Anterior cingulate cortex (tissue), 58 donors: ENCODE data around the gene UROC1.

Source experiments
- DNase-seq, 58 donors: peaks; one replicate each; lab custom pipeline; 2025; lab: John Stamatoyannopoulos, UW

UROC1 gene

DNA sequence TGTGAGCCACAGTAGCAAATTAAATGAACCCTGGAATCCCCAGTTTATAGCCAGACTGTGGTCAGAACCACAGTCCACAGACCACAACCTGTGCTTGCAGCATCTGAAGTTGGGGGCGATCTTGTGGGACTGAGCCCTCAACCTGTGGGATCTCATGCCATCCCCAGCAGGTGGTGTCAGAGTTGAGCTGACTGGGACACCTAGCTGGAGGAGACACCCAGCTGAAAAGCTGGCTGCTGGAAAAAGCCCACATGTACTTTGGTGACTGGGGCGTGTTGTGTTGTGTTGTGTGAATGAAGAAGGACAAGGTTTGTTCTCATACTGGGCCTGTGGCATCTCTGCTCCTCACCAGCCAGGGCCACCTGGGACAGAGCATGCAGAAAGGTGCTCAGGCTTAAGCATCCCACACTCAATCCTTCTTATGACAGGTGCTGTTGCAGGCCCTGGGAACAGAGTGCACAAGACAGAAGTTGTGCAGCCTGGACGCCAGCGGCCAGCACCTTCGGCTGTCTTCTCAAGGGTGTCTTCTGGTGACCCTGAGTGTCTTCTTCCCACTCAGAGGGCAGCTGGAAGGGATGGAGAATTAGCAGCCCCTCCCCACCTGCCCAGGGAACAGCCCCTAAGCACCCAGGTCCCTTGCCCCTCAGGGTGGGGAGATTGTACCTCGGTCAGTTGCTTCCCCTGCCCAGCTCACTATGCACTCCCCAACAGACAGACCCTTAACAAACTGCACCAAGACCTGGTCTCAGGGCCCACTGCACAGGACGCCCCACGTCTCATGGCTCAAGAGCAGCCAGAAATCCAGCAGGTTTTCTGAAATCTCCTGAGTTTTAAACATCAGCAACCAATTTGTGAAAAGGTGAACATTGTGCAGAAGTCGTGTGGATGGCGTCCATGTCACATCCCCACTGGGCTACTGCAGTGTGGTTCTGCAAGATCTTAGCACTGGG is 2.2 kb upstream of the UROC1 start:
- DNase-seq, result no peak

DNA sequence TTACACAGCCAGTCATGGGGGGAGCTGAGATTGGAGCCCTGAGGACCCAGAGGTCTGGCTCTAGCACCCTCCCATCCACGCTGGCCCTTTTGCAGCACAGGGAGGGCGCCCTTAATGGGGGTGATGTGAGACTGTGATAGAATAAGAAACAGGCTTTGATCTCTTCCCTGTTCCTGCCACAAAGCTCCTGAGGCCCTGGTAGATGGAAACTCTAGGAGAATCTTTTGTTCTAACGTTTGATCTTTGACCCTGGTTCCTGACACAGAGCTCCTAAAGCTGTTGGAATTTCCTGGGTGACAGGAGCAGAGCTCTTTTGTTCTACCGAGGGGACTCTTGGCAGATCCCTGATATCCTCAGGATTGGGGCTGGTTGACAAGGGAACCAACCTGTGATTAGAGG is 1.2 kb upstream of the UROC1 start:
- no peak for DNase-seq

DNA sequence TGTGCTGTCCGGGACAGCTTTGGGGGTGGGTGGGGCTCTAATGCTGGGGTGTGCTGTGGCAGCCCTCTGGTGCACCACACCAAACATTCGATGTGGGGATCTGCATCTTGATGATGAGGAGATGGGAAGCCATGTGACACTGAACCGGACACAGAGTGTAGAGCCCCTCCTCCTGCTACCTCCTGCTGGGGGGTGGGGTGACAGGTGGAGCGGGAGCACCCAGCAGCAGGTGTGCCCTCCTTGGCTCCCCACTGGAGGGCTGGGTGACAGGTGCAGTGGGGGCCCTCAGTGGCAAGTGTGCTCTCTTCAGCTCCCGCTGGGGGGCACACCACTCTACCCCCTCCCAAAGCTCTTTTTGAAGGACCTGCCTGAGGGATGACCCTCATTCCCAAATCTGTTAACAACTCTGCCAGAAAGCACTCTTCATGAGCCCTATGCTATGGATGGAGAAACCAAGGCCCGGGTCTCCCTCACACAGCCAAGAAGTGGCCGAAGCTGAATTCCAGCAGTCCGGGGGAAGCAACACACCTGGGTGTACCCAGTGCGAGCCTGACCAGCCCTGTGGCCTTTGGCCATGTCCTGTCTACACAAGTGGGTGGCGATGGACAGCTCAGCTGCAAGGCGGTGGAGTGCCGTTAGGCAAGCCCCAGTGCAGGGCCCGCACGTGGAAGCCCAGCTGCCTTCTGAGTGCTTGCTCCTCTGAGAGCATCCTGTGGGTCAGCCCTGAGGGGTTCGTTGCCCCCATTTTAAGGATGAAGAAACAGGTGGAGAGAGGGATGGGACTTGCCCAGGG is 609 bp upstream of the UROC1 start:
- no peak for DNase-seq

DNA sequence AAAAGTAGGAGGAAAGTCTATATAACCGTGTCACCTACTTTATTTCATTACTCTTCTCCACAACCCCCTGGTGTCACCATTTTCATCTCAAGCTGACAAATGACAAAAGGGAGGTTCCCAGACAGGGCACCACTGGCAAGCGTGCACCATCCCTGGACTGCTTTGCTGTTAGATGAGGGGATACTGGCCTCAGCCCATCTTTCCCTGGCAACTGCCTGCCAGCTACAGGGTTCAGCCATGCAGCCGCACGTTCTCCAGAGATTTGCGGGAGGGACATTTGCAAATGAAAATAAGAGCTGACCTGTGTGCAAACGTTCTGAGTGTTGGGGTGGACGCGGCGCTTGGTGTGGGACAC is 660 bp downstream of the UROC1 start:
- DNase-seq, result no peak

DNA sequence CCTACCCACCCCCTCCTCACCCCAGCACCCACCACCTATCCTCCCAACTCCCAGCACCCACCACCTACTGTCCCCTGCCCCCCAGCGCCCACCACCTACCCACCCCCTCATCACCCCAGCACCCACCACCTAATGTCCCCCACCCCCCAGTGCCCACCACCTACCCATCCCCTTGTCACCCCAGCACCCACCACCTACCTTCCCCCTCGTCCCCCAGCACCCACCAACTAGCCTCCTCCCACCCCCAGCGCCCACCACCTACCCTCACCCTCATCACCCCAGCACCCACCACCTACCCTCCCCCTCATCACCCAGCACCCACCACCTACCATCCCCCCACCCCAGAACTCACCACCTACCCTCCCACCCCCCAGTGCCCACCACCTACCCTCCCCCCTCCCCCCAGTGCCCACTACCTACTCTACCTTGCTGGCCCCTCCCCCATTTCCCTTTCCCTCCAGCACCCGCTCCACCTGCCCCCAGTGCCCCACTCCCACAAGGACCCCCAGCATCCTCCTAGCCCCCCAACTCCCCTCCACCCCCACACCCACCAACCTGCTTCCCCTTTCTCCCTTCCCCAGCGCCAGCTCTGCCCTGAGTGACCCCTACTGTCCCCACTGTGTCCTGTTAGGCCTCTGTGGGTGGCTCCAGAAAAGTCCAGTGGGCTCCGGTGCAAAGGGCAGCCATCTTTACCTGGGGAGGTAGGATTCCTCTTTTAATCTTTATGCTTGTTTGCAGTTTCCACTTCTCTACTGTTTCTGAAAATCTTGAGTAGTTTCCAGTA is 1.2 kb downstream of the UROC1 start:
- DNase-seq, result no peak

DNA sequence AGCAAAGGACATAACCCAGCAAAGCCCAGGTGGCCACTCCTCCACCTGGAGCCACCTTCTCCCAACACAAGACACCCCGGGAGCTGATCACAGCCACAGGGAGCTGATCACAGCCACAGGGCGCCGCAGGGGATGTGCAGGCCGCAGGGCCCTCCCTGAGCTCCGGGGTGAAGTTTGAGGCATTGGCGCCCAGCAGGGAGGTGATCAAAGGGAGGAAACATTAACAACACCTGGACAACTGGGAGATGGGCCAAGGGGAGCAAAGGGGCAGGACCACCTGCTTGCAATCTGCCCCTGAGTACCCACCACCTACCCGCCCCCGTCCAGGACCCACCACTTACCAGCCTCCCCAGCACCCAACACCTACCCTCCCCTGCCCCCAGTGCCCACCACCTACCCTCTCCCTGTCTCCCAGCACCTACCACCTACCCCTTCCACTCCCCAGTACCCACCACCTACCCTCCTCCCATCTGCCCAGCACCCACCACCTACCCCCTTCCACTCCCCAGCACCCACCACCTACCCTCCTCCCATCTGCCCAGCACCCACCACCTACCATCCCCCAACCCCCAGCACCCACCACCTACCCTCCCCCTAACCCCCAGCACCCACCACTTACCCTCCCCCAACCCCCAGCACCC is 2.4 kb downstream of the UROC1 start:
- no peak for DNase-seq

DNA sequence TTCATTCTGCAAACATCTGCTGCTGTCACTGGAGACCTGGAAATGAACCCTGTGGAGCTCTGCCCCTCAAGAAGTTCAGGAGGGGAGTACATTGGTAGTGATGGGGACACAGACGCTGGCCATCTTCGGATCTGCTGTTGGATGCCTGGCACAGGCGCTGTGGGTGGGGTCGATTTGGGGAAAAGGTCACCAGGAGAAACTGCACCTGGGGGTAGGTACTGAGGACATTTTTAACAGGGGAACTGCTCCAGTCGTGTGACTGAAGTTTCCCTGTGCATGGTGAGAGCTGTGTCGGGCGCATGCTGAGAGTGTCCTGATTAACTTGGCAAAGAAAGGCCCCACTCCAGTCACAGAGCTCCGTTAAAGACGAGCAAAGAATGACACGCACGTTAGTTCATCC is 3.4 kb downstream of the UROC1 start:
- DNase-seq, result no peak

DNA sequence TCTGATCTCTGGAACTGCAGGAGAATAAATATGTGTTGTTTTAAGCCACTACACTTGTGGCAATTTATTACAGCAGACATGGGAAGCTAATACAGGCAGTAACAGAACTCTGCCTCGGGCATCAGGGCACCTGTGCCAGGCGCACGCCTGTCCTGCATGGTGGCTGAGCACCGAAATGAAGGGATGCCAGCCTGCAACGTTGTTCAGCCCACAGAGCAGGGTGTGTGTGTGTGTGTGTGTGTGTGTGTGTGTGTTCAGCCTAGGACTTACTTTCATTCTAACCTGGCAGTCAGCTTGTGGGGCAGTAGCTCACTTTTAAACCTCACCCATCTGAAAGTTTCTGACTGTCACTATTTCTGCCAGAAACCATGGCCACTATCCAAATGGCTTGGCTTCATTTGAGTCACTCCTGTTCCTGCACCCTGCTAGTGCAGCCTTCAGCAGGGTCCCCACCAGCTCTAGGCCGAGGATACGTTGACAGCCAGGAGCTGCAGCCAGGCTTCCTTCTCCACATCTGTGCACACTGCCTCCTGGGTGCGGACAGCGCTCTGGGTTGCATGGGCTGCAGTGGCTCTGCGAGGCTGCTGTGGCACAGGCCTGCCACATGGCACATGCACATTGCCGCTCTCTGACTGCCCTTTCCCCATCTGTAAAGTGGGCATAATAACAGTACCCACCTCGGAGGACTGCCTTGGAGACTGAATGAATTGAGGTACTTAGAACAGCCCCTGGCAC is 4.5 kb downstream of the UROC1 start:
- no peak for DNase-seq

DNA sequence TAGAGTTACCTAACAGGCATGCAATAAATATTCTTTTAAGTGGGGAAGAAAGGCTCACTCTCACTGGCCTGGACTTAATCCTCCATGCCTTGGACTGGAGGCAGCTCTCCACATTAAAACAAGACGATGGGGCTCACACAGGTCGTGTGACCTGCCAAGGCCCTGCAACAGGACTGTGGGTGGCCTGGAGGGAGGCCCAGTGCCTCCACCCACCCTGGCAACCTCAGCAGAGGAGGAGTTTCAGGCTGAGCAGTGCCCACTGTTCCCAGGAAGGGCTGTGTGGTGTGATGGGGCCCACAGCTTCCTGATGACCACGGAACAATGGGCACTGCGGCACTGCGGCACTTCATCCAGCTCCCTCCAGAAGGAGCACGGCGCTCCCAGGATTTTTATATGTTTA is 5.5 kb downstream of the UROC1 start:
- peak in 28 of 58 donors; percentile 17 to 82 (median 46) for DNase-seq

DNA sequence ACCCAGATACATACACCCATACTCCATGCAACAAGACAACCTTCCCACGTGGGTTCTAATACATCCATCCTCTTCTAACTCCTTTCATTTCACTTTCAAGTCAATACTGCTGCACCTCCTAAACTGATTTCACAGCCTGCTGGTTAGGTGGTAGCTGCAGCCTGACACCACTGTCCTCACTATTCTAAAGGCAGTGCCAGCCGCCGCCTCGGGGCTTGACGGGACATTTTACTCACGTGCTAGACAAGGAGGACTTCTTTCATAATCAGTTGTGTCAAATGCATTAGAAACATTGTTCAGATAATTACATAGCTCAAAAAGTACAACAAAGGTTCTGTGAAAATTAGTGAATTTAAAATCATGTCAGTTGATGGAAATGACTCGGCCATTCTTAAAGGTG is 6.3 kb downstream of the UROC1 start:
- no peak for DNase-seq

DNA sequence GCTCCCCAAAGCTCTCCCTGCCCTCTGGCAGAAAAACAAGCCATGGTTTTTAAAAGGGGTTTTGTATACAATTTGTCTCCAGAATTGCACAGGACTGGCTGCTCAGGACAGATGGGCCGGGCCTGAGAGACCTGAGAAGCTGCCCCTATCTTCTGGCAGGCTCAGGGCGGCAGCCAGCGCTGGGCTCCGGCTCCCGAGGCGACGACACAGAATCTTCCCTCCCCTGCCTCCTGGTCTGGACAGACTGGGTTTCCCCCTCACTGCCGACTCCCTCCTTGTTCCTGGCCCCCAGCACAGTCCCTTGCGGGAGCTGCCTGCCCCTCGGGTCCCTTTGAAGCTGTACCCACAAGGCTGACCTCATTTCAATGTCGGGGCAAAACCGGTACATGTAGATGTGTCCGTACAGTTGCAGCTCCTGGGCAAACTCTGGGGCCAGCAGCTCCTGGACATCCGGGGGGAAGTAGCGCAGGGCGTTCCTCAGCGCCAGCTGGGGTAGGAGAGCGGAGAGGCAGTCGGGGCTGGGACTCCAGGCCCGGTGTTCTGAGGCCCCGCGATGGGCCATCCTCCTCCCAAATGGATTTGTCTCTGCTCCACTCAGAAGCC is 7.2 kb downstream of the UROC1 start:
- no peak for DNase-seq

DNA sequence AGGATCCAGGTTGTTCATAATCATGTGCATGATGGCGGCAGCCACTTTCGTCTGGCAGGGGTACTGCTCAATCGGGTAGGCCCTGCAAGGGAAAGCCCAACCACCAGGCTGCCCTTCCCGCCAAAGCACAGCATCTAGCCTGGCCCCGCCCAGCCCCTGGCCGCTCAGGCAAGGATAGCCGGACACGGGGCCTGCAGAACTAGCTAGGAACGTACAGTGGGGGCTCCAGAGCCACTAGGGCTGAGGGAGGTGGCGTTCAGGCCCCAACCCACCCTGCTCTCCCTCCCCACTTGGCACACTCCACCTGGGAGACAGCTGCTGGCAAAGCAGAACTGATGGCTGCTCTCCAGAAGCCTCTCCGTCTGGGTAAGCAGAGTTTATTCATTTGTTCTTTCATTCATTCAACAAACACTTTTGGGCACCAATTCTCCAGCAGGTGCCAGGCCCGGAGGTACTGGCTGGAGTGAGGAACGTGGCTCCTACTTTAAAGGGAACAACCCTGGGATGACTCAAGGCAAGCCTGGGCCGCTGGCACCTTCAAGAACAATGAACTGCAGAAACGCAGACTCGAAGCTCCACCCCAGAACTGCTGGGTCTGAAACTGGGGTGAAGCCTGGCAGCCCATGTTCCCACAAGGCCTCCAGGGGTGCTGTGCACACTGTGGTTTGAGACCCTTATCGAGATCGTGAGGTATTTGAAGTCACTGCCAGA is 7.8 kb downstream of the UROC1 start:
- no peak for DNase-seq

DNA sequence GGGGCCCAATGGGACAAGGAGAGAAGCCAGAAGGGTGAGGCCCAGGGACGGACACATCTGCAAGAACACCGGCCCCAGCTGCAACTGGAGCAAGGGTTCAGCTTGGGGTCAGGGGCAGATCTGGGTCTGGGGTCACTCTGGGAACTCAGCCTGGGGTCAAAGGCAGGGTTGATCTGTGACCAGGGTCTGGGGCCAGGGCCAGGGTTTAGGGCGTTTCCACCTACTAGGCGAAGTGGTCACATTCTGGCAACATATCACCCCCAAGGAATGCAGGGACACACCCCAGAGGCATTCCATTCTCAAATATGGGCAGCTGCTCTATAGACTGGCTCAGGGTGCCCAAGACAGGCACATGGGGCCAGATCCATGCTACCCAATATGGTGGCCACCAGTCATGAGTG is 9.0 kb downstream of the UROC1 start:
- no peak for DNase-seq

DNA sequence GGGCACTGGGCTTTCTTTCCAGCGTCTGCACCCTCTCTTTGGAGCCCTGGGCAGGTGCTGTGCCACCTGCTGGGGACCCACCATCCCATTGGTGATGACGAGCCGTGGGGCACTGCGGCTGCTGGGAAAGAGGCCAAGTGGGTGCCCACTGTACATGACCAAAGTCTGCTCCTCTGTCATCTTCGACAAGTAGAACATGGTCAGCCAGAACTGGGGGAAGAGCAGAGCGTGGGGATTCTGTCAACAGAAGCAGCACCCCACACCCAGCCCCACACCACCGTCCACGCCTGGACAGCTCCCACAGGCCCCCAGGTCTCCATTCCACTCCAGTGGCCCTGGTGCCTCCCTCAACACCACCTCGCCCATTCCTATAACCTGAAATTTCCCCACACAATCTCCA is 9.7 kb downstream of the UROC1 start:
- DNase-seq, result no peak

DNA sequence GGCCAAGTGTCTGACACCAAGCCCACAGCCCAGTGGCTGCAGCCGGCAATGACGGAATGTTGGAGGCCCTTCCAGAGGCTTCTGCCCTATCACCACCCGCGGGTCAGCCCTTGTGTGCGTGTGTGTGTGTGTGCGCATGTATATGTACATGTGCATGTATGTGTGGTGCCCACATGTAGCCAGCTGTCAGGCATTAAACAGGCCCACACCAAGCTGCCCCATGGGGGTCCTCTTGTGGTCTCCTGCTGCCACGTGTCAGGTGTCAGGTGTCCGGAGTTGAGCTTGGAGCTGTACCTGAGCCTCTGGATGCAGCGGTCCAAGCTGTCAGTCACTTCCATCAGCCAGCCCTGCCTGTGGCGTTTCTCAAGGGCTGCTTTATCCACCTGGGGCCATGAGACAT is 13.9 kb downstream of the UROC1 start:
- DNase-seq, result no peak

DNA sequence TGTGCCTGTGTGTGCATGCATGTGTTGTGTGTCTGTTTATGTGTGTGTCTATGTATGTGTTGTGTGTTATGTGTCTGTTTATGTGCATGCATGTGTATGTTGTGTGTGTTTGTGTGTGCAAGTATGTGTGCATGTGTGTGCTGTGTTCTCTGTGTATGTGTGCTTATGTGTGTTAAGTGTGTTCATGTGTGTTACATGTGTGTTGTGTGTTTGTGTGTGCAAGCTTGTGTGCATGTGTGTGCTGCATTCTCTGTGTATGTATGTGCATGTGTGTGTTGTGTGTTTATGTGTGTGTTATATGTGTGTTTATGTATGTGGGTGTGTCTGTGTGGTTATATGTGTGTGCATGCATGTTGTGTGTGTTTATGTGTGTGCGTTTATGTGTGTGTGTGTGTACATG is 14.9 kb downstream of the UROC1 start:
- DNase-seq, result no peak

DNA sequence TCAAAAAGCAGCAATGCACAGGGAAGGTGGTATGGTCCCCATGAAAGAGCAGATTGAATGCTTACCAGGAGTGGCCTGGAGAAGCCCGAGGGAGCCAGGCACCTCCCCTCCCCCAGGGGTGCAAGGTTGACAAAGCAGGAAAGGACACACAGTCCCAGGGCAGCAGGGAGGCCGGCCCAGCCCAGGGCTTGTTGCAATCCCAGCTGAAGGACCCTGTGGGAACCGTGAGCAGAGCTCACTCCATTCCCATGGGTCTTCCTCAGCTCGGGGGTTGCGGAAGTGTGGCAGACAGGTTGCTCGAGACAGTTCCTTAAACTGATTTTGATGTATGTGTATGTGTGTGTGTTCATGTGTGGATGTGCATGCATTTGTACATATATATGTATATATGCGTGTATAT is 15.8 kb downstream of the UROC1 start:
- no peak for DNase-seq

DNA sequence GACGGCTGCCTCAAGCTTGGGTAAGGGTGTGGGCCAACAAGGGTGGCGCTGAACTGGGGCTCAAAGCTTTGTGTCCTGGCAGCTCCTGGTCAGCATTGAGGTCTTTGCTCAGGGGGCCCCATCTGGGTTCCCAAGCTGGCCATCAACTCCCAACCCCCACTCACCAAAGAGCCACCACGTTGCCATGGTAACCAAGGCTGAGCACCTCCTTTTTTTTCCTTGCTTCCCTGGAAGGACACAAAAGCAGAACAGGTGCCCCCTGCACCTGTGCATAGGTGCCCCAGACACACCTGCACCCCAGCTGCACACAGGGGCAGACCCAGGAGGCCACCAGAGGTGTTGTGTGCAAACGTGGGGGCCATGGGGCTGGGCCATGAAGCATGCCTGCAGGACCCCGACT is 16.5 kb downstream of the UROC1 start:
- no peak for DNase-seq

DNA sequence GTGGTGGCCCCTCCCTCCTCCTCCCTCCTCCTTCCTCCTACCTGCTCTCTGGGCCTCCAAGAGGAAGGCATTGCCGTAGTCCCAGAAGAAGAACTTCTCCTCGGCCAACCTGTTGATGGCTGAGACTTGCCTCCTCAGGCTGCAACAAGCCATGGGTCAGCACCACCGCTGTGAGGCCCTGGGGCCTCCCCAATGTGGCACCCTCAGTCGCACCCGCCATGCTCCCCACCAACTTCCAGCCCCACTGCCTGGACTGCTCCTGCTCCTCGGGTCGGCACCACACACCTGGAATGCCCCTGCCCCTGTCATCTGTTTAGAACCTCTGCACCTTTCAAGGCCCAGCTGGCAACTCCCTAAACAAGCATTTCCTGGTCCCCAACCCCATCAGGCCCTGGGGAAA is 17.6 kb downstream of the UROC1 start:
- DNase-seq, result no peak
